ENCODE data around the gene LGR4. TPM values are rescaled to one million over a fixed set of nuclear protein-coding genes. Genes with fewer than 3 reads are reported as not detected.

LGR4 gene
- total and polyA plus RNA-seq, 10 of the 15 experiments (the other 5 are each of a cell fraction or from before 2014, with no cell fraction given) = under 0.01 to 0.64 (median 0.04) TPM; not detected in 5

DNA sequence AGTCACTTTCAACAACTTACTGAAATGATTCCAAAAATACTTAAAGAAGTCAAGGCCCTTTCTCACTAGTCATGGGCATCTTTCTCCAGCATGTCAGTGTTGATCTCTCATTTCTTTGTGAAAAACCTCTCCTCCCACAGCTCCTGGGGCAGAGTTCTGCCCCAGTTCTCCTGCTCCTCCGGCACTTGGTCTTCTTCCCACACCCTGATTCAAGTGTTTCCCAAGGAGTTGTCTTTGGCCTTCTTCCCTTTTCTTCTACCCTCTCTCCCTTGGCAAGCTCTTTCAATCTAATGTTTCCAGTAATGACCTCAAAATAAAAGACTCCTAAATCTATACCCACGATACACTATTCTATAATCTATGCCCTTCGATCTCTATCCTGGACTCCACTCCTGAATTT is 67.5 kb downstream of the LGR4 start:
- ChIA-PET POLR2A (no interaction called here), RAD21 (ENCODE audit: unreplicated experiment) (no interaction called here), CTCF (interaction anchor here (0.7 to 0.8 kb wide), 2 partner anchors 94 to 109 kb away, joined by 3 read pairs; no protein-coding TSS in a partner anchor), SMC1A (ENCODE audit: uncharacterized antibody, unreplicated experiment) (interaction anchor here (1.1 to 1.9 kb wide), 2 partner anchors 10 to 221 kb away, joined by 3 to 4 read pairs; no protein-coding TSS in a partner anchor)
- Histone ChIP-seq H3K79me2 (ENCODE audit: control insufficient read depth, insufficient read depth, low read length) (no peaks in the 10 kb centered on the region), H3K27me3 (replicated peaks in 1 of 2; ENCODE audit: control insufficient read depth in 2 of 2, insufficient read depth in 2 of 2, low read length in 1 of 2) (no peaks in the 10 kb centered on the region), H4K20me1 (ENCODE audit: control insufficient read depth, insufficient read depth) (no peaks in the 10 kb centered on the region), H3K9ac (ENCODE audit: control insufficient read depth, insufficient read depth, low read length) (no peak overlapping the region), H3K4me3 (no peak overlapping the region), H3K9me3 (replicated peaks; ENCODE audit: control insufficient read depth, insufficient read depth, low read length) (no peaks in the 10 kb centered on the region), H2AFZ (ENCODE audit: control insufficient read depth, low read depth, low read length) (no peak overlapping the region), H3K27ac (ENCODE audit: control insufficient read depth, insufficient read depth) (no peak overlapping the region), H3K4me2 (ENCODE audit: control insufficient read depth, insufficient read depth) (no peak overlapping the region), H3K4me1 (ENCODE audit: control insufficient read depth, insufficient read depth, low read length) (no peaks in the 10 kb centered on the region), H3K36me3 (ENCODE audit: control insufficient read depth in 2 of 2, insufficient read depth in 2 of 2, low read length in 1 of 2) (no peaks in the 10 kb centered on the region)
- no peak for FAIRE-seq
- no peak for ATAC-seq
- no peak for DNase-seq (ENCODE audit: low read depth, low spot score)
- intact Hi-C loops (cut with micrococcal nuclease; ENCODE audit: unreplicated experiment) = no loop called here
- no TSS peak for BruUV-seq (replicated peaks)
- 56% methylated on average over 3 of the region's 3 CpGs for WGBS (ENCODE audit: insufficient coverage, insufficient replicate concordance, low lambda C conversion rate, missing lambda C conversion rate)
- TF ChIP-seq SMAD1 (IDR thresholded peaks at IDR 0.05; ENCODE audit: low read depth, partially characterized antibody) (no peak), SMC3 (IDR thresholded peaks at IDR 0.05; ENCODE audit: borderline replicate concordance, low read length) (no peak), MTA2 (IDR thresholded peaks at IDR 0.05; ENCODE audit: low read depth) (no peak), HDAC2 (IDR thresholded peaks at IDR 0.05) (no peak), ZZZ3 (IDR thresholded peaks at IDR 0.05; ENCODE audit: control insufficient read depth, insufficient read length, low read depth) (no peak), CBFB (IDR thresholded peaks at IDR 0.05; ENCODE audit: low read depth) (no peak)
- TF ChIP-seq, protein P1, sequence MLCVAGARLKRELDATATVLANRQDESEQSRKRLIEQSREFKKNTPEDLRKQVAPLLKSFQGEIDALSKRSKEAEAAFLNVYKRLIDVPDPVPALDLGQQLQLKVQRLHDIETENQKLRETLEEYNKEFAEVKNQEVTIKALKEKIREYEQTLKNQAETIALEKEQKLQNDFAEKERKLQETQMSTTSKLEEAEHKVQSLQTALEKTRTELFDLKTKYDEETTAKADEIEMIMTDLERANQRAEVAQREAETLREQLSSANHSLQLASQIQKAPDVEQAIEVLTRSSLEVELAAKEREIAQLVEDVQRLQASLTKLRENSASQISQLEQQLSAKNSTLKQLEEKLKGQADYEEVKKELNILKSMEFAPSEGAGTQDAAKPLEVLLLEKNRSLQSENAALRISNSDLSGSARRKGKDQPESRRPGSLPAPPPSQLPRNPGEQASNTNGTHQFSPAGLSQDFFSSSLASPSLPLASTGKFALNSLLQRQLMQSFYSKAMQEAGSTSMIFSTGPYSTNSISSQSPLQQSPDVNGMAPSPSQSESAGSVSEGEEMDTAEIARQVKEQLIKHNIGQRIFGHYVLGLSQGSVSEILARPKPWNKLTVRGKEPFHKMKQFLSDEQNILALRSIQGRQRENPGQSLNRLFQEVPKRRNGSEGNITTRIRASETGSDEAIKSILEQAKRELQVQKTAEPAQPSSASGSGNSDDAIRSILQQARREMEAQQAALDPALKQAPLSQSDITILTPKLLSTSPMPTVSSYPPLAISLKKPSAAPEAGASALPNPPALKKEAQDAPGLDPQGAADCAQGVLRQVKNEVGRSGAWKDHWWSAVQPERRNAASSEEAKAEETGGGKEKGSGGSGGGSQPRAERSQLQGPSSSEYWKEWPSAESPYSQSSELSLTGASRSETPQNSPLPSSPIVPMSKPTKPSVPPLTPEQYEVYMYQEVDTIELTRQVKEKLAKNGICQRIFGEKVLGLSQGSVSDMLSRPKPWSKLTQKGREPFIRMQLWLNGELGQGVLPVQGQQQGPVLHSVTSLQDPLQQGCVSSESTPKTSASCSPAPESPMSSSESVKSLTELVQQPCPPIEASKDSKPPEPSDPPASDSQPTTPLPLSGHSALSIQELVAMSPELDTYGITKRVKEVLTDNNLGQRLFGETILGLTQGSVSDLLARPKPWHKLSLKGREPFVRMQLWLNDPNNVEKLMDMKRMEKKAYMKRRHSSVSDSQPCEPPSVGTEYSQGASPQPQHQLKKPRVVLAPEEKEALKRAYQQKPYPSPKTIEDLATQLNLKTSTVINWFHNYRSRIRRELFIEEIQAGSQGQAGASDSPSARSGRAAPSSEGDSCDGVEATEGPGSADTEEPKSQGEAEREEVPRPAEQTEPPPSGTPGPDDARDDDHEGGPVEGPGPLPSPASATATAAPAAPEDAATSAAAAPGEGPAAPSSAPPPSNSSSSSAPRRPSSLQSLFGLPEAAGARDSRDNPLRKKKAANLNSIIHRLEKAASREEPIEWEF (IDR thresholded peaks at IDR 0.05; ENCODE audit: insufficient replicate concordance, low read depth, low read length) = no peak
- in situ Hi-C loops (cut with MboI) = no loop called here

All from GM12878 (cell line).